Measurements from ENCODE around the gene TEX53. TPM values are rescaled to one million over a fixed set of nuclear protein-coding genes. Genes with fewer than 3 reads are reported as not detected.

TEX53 gene
- total and polyA plus RNA-seq, 7 donors, result not detected

- DNase-seq (no peak), ATAC-seq (no peak)
- no peaks in the 10 kb centered on the region for H3K4me1 ChIP-seq
- H3K36me3 ChIP-seq (ENCODE audit: insufficient read depth in 1 of 2, low read depth in 1 of 2), result peaks cover 0 to 80% of the 10 kb centered on the region in 2 donors
- WGBS, 3 donors, result 74 to 81% (median 76%) methylated on average over 7 of the region's 7 CpGs
- intact Hi-C loops (cut with DNase I), result no loop called here
- H3K27me3 ChIP-seq (ENCODE audit: insufficient read depth in 3 of 3, low read length in 2 of 3), result no peaks in the 10 kb centered on the region
- H3K9me3 ChIP-seq, result no peaks in the 10 kb centered on the region
- H3K27ac ChIP-seq, result no peak overlapping the region
- TF ChIP-seq CTCF (IDR thresholded peaks at IDR 0.05), result no peak
- H3K4me3 ChIP-seq, result no peak overlapping the region
Observed at GRCh38 chr9:114629563-114630090, 28.0 kb downstream of the TEX53 start.

DNA sequence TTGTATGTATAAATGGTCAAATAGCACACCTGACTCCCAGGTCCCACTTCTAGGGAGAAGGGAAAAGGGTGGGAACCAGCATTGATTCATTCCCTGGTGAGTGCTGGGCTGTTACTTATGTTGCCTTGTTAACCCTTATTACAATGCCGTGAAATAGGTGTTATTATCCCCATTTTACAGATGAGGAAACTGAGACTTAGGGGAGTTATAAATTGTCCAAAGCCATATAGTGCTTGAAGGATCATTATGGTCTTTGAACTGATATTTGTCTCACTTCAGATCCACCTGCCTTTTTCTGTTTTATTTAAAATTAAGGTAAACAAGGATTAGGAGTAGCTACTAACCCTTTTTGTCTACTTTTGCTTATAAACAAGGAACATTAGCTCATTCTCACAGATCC lies 30.1 kb downstream of the TEX53 start:
- Histone ChIP-seq H3K4me1 (no peaks in the 10 kb centered on the region), H3K27ac (no peak overlapping the region), H3K27me3 (ENCODE audit: insufficient read depth in 3 of 3, low read length in 2 of 3) (no peaks in the 10 kb centered on the region), H3K36me3 (ENCODE audit: insufficient read depth in 1 of 2, low read depth in 1 of 2) (peaks cover 0 to 59% of the 10 kb centered on the region in 2 donors), H3K4me3 (no peak overlapping the region), H3K9me3 (no peaks in the 10 kb centered on the region)
- no peak for ATAC-seq
- TF ChIP-seq CTCF (IDR thresholded peaks at IDR 0.05), result no peak
- no peak for DNase-seq
- WGBS, 3 donors, result 92 to 97% (median 96%) methylated on average over 1 of the region's 1 CpG
- intact Hi-C loops (cut with DNase I), result no loop called here

- no peak overlapping the region for H3K4me3 ChIP-seq
- no peaks in the 10 kb centered on the region for H3K27me3 ChIP-seq (ENCODE audit: insufficient read depth in 3 of 3, low read length in 2 of 3)
- intact Hi-C loops (cut with DNase I), result no loop called here
- no peak for TF ChIP-seq CTCF (IDR thresholded peaks at IDR 0.05)
- no peak overlapping the region for H3K27ac ChIP-seq
- H3K4me1 ChIP-seq, result no peaks in the 10 kb centered on the region
- DNase-seq (no peak), ATAC-seq (no peak)
- H3K9me3 ChIP-seq, result no peaks in the 10 kb centered on the region
- WGBS, 3 donors, result 75 to 87% (median 81%) methylated on average over 4 of the region's 4 CpGs
- H3K36me3 ChIP-seq (ENCODE audit: insufficient read depth in 1 of 2, low read depth in 1 of 2), result peaks cover 0 to 57% of the 10 kb centered on the region in 2 donors
Observed at GRCh38 chr9:114626415-114627020, 31.1 kb downstream of the TEX53 start.

- DNase-seq (no peak), ATAC-seq (no peak)
- TF ChIP-seq CTCF (IDR thresholded peaks at IDR 0.05), result no peak
- H3K27me3 ChIP-seq (ENCODE audit: insufficient read depth in 3 of 3, low read length in 2 of 3), result no peaks in the 10 kb centered on the region
- H3K4me3 ChIP-seq, result no peak overlapping the region
- intact Hi-C loops (cut with DNase I), result no loop called here
- no peak overlapping the region for H3K27ac ChIP-seq
- 97 to 98% (median 97%) methylated on average over 2 of the region's 2 CpGs for WGBS, 3 donors
- H3K9me3 ChIP-seq, result no peaks in the 10 kb centered on the region
- no peaks in the 10 kb centered on the region for H3K4me1 ChIP-seq
- H3K36me3 ChIP-seq (ENCODE audit: insufficient read depth in 1 of 2, low read depth in 1 of 2), result peaks cover 0 to 48% of the 10 kb centered on the region in 2 donors
Observed at GRCh38 chr9:114624677-114625076, 32.9 kb downstream of the TEX53 start.

All from psoas muscle (tissue), 8 donors.